Gastroesophageal sphincter (tissue), 3 donors: ENCODE results near the gene PNPLA3.

Source experiments
- POLR2AphosphoS5 ChIP-seq: sonication (generic); formaldehyde crosslinking; IDR thresholded peaks from one replicate; pipeline ENCODE4 v1.6.1; 2017; ENCODE audit warnings: antibody characterized with exemption
- TF ChIP-seq, protein P1 (sequence below), 4 experiments: fragments of 200-600 bp in 2 of 4; fragments of 450-650 bp in 2 of 4; sonication (generic) in 1 of 4; IDR thresholded peaks; one replicate each; pipeline ENCODE4 v1.5.1; 2017 to 2019; ENCODE audit warnings: antibody characterized with exemption in 4 of 4, mild to moderate bottlenecking in 2 of 4, moderate library complexity in 2 of 4

DNA sequence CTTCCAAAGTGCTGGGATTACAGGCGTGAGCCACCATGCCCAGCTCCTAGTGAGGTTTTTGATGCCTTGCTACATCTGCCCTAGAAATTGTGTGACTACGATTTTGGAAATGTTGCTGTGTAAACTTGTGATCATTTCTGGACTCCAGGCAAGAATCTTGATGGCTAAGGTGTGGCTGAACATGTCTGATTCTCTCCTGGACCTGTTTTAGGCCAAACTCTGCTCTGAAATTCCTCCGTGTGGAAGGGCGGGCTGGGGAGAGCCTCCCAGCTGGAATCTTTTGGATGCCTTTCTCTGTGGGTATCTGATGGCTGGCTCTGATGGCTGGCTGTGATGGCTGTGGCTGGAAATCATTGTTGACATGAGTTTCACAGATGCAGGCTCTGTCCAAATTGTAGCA is 8.2 kb downstream of the PNPLA3 start:
- TF ChIP-seq, protein P1, sequence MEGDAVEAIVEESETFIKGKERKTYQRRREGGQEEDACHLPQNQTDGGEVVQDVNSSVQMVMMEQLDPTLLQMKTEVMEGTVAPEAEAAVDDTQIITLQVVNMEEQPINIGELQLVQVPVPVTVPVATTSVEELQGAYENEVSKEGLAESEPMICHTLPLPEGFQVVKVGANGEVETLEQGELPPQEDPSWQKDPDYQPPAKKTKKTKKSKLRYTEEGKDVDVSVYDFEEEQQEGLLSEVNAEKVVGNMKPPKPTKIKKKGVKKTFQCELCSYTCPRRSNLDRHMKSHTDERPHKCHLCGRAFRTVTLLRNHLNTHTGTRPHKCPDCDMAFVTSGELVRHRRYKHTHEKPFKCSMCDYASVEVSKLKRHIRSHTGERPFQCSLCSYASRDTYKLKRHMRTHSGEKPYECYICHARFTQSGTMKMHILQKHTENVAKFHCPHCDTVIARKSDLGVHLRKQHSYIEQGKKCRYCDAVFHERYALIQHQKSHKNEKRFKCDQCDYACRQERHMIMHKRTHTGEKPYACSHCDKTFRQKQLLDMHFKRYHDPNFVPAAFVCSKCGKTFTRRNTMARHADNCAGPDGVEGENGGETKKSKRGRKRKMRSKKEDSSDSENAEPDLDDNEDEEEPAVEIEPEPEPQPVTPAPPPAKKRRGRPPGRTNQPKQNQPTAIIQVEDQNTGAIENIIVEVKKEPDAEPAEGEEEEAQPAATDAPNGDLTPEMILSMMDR (IDR thresholded peaks at IDR 0.05), result no peak
- TF ChIP-seq POLR2AphosphoS5, result no peak
